Prostate gland (tissue), 2 donors: ENCODE results near the gene AK3.
"Not testable (repeated sequence)": the region's sequence is repeated elsewhere in the genome, so short reads cannot be mapped to it uniquely, and the experiment has no call there.

Source experiments
- CTCF ChIP-seq, 4 experiments: fragments of 200-600 bp in 2 of 4; fragments of 450-650 bp in 2 of 4; sonication (generic) in 2 of 4; IDR thresholded peaks; 1 replicate in 3 of 4; 2 replicates in 1 of 4; pipeline ENCODE4 v1.5.1; 2016 to 2019; ENCODE audit warnings: antibody characterized with exemption in 4 of 4, mild to moderate bottlenecking in 2 of 4, moderate library complexity in 2 of 4
- POLR2A ChIP-seq: fragments of 450-650 bp; IDR thresholded peaks from one replicate; pipeline ENCODE4 v1.6.1; 2016; ENCODE audit warnings: antibody characterized with exemption, mild to moderate bottlenecking
- POLR2AphosphoS5 ChIP-seq: sonication (generic); formaldehyde crosslinking; IDR thresholded peaks from one replicate; pipeline ENCODE4 v1.6.1; 2017; ENCODE audit warnings: antibody characterized with exemption

DNA sequence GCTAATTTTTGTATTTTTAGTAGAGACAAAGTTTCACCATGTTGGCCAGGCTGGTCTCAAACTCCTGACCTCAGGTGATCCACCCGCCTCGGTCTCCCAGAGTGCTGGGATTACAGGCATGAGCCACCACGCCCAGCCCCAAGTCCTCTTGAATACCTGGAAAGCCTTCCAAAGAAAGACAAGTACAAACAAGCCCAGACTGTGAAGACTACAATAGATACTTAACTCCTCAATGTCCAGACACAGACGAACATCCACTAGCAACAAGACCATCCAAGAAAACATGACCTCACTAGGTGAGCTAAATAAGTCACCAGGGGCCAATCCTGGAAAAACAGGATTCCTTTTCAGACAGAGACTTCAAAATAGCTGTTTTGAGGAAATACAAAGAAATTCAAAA is 42.2 kb upstream of the AK3 start:
- TF ChIP-seq CTCF (IDR thresholded peaks at IDR 0.05); POLR2A; POLR2AphosphoS5: not testable (repeated sequence)
